ENCODE data around the gene ARID1B.

DNA sequence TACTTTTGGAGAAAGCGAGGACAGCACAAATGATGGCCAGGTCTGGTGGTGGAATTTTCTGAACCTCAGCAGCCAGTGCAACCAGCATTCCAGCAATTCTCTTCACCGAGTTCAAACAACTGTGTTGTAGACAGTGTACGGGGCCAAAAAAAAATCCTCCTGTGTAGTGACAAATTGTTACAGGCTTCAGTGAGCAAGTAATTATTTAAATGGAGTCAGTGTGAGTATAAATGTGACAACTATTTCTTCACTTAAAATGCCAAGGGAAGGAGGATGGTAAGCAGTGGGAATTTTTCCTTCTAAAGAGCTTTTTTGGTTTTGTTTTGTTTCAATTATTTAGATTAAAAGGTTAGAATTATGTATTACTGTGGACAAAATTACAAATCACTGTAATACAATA lies 392.0 kb downstream of the ARID1B start:
- TF ChIP-seq CTCF (IDR thresholded peaks at IDR 0.05; ENCODE audit: poor library complexity): no peak
- no peak for TF ChIP-seq EZH2phosphoT487 (IDR thresholded peaks at IDR 0.05; ENCODE audit: low read depth, severe bottlenecking, unreplicated experiment)
- no peak for TF ChIP-seq EZH2 (IDR thresholded peaks at IDR 0.05; ENCODE audit: borderline replicate concordance)
